ENCODE results near the gene COL7A1.

DNA sequence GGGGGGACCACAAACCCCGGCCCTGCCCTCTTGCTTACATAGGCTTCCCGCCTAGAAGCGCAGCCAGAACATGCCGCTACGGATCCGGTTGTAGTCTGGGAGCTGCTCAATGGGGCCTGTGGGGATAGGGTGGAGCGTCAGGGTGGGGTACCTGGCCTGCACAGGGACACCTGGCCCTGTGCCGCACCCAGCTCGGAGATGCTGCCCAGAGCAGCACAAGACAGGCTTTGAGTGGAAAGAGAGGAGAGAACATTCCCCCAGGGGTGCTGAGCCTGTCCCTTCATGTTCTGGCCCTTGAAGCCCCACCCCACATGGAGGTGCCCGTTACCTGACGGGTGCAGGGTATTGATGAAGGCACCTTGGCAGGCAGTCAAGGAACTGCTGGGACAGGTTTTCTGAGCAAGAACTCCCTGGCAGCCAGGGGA is 4.0 kb upstream of the COL7A1 start:
- TF ChIP-seq SIN3A (IDR thresholded peaks at IDR 0.05; ENCODE audit: borderline replicate concordance, low read depth, low read length) (no peak), NFIC (IDR thresholded peaks at IDR 0.05; ENCODE audit: borderline replicate concordance) (no peak), EP300 (IDR thresholded peaks at IDR 0.05; ENCODE audit: borderline replicate concordance in 1 of 2, low read depth in 1 of 2, low read length in 1 of 2) (no peak), JUND (IDR thresholded peaks at IDR 0.05) (no peak), NRF1 (IDR thresholded peaks at IDR 0.05; ENCODE audit: low read depth, low read length) (no peak), EZH2phosphoT487 (IDR thresholded peaks at IDR 0.05; ENCODE audit: borderline replicate concordance, low read depth) (no peak), RXRA (IDR thresholded peaks at IDR 0.05; ENCODE audit: borderline replicate concordance, low read depth) (no peak), ELF1 (IDR thresholded peaks at IDR 0.05) (no peak), CHD2 (IDR thresholded peaks at IDR 0.05; ENCODE audit: low read length, partially characterized antibody) (no peak)
- TF ChIP-seq, protein P1, sequence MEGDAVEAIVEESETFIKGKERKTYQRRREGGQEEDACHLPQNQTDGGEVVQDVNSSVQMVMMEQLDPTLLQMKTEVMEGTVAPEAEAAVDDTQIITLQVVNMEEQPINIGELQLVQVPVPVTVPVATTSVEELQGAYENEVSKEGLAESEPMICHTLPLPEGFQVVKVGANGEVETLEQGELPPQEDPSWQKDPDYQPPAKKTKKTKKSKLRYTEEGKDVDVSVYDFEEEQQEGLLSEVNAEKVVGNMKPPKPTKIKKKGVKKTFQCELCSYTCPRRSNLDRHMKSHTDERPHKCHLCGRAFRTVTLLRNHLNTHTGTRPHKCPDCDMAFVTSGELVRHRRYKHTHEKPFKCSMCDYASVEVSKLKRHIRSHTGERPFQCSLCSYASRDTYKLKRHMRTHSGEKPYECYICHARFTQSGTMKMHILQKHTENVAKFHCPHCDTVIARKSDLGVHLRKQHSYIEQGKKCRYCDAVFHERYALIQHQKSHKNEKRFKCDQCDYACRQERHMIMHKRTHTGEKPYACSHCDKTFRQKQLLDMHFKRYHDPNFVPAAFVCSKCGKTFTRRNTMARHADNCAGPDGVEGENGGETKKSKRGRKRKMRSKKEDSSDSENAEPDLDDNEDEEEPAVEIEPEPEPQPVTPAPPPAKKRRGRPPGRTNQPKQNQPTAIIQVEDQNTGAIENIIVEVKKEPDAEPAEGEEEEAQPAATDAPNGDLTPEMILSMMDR (IDR thresholded peaks at IDR 0.05), result no peak

Measured in SK-N-SH (cell line).